K562 (cell line): ENCODE results near the gene PLA2G4A. TPM values are rescaled to one million over a fixed set of nuclear protein-coding genes. Genes with fewer than 3 reads are reported as not detected.

ENCODE experiments used
- ATAC-seq: fragments of 200-7000 bp; cut with Tn5 transposase; 3 replicates; pipeline ENCODE4 v1.9.1; 2020; ENCODE audit warnings: moderate library complexity
- BruUV-seq: library from RNA; stranded (reverse); fragments of 400-500 nt; replicated peaks from 2 replicates; lab custom pipeline; 2021; lab: Mats Ljungman, UMichigan
- CTCF ChIA-PET: fragments of 300-600 bp; formaldehyde crosslinking; extraction: SDS; loops from one replicate; lab custom pipeline; 2021; ENCODE audit warnings: low intra/inter-chr PET ratio; lab: Yijun Ruan, JAX
- POLR2A ChIA-PET: fragments of 300-600, 350-650 bp; sonication (Branson Sonifier 250); formaldehyde crosslinking; extraction: SDS; loops from one replicate; lab custom pipeline; 2021; ENCODE audit warnings: antibody characterized with exemption, inconsistent platforms; lab: Yijun Ruan, JAX
- DNase-seq, 4 experiments: peaks; one replicate each; pipeline versions ENCODE4 v3.0.0 to v3.0.0-alpha.2; 2011 to 2018; ENCODE audit warnings: low spot score in 3 of 4, mixed read lengths in 3 of 4; ENCODE audit errors: extremely low read depth in 1 of 4
- FAIRE-seq: peaks from 2 replicates; lab custom pipeline; 2011; peaks lifted over from hg19 to GRCh38; lab: Jason Lieb, UNC
- H2AFZ ChIP-seq: 2 replicates; pipeline ENCODE4 v1.6.0; 2011; ENCODE audit warnings: low read depth, low read length, control low read depth, inconsistent platforms
- H3K27ac ChIP-seq: fragments of 200-600 bp; 3 replicates; pipeline ENCODE4 v1.8.0; 2011; ENCODE audit warnings: low read depth, mild to moderate bottlenecking, control low read depth, inconsistent platforms, low read length, moderate library complexity, mixed read lengths; ENCODE audit errors: extremely low read depth
- H3K27me3 ChIP-seq, 2 experiments: fragments of 300-600 bp in 1 of 2; 2 replicates in 1 of 2; 3 replicates in 1 of 2; pipeline versions ENCODE4 v1.6.0 to v1.8.0; 2011; ENCODE audit warnings: inconsistent platforms in 2 of 2, low read length in 2 of 2, mild to moderate bottlenecking in 1 of 2, mixed read lengths in 1 of 2, moderate library complexity in 1 of 2; ENCODE audit not compliant: control insufficient read depth in 2 of 2, insufficient read depth in 2 of 2
- H3K36me3 ChIP-seq: fragments of 300-600 bp; 3 replicates; pipeline ENCODE4 v1.8.0; 2011; ENCODE audit warnings: mild to moderate bottlenecking, low read length, inconsistent platforms; ENCODE audit not compliant: control insufficient read depth, insufficient read depth
- H3K4me1 ChIP-seq, 2 experiments: fragments of 200-600 bp in 1 of 2; replicated peaks in 1 of 2; 2 replicates in 1 of 2; 3 replicates in 1 of 2; pipeline versions ENCODE4 v1.5.1 to v1.8.0; 2011; ENCODE audit warnings: inconsistent platforms in 2 of 2, low read length in 2 of 2, mild to moderate bottlenecking in 1 of 2, mixed read lengths in 1 of 2, moderate library complexity in 1 of 2; ENCODE audit not compliant: control insufficient read depth in 2 of 2, insufficient read depth in 2 of 2
- H3K4me2 ChIP-seq: 2 replicates; pipeline ENCODE4 v1.6.1; 2011; ENCODE audit warnings: low read length, control low read depth, inconsistent platforms, mixed read lengths; ENCODE audit not compliant: insufficient read depth
- H3K4me3 ChIP-seq: fragments of 200-600 bp; sonication (generic), shearing (Covaris generic); 2 replicates; pipeline ENCODE4 v1.5.1; 2016; ENCODE audit warnings: control low read depth, inconsistent platforms
- H3K79me2 ChIP-seq: fragments of 200-600 bp; 3 replicates; pipeline ENCODE4 v1.8.0; 2011; ENCODE audit warnings: low read length, inconsistent platforms; ENCODE audit not compliant: control insufficient read depth, insufficient read depth
- H3K9ac ChIP-seq, 2 experiments: 2 replicates each; pipeline versions ENCODE4 v1.6.0 to v1.6.1; 2011; ENCODE audit warnings: low read depth in 2 of 2, low read length in 2 of 2, control low read depth in 1 of 2, inconsistent platforms in 1 of 2, mild to moderate bottlenecking in 1 of 2, mixed read lengths in 1 of 2; ENCODE audit not compliant: insufficient read depth in 1 of 2
- H3K9me1 ChIP-seq: one replicate; pipeline ENCODE4 v1.6.0; 2011; ENCODE audit warnings: inconsistent platforms, mild to moderate bottlenecking, low read length, moderate library complexity; ENCODE audit not compliant: control insufficient read depth, insufficient read depth
- H3K9me3 ChIP-seq: replicated peaks from 2 replicates; pipeline ENCODE4 v1.5.1; 2011; ENCODE audit warnings: low read depth, low read length, inconsistent platforms; ENCODE audit not compliant: control insufficient read depth, insufficient read depth
- H4K20me1 ChIP-seq: replicated peaks from 2 replicates; pipeline ENCODE4 v1.6.1; 2011; ENCODE audit warnings: low read length, inconsistent platforms, mixed read lengths; ENCODE audit not compliant: control insufficient read depth, insufficient read depth
- BACH1 ChIP-seq: fragments of 200-800 bp; sonication (Bioruptor generic); IDR thresholded peaks from 2 replicates; pipeline ENCODE4 v1.6.1; 2016; ENCODE audit warnings: missing genetic modification characterization, missing compliant biosample characterization
- ELF4 ChIP-seq: fragments of 450-650 bp; formaldehyde crosslinking; IDR thresholded peaks from 2 replicates; pipeline ENCODE4 v1.4.0; 2022; ENCODE audit warnings: missing genetic modification characterization
- GTF3C2 ChIP-seq: IDR thresholded peaks from 3 replicates; pipeline ENCODE4 v1.6.1; 2011; ENCODE audit warnings: borderline replicate concordance, mild to moderate bottlenecking, moderate library complexity; ENCODE audit not compliant: insufficient read length; ENCODE audit errors: extremely low read depth
- HNRNPL ChIP-seq: fragments of 200-400 bp; formaldehyde crosslinking; IDR thresholded peaks from 2 replicates; pipeline ENCODE4 v1.6.1; 2017; ENCODE audit warnings: low read depth, mild to moderate bottlenecking, low read length
- SLC30A9 ChIP-seq: fragments of 250-450 bp; sonication (Bioruptor Pico); IDR thresholded peaks from 2 replicates; pipeline ENCODE4 v1.8.0; 2022; ENCODE audit warnings: mild to moderate bottlenecking, moderate library complexity
- SNRNP70 ChIP-seq: fragments of 200-400 bp; formaldehyde crosslinking; optimal IDR thresholded peaks from 2 replicates; pipeline ENCODE3; 2017; ENCODE audit warnings: low read depth, low read length
- SREBF1 ChIP-seq: fragments of 150-350 bp; IDR thresholded peaks from 2 replicates; pipeline ENCODE4 v1.6.1; 2014; ENCODE audit warnings: antibody characterized with exemption, low read depth, low read length, borderline replicate concordance
- TBL1XR1 ChIP-seq, 2 experiments: IDR thresholded peaks; 2 replicates each; pipeline ENCODE4 v1.6.1; 2012; ENCODE audit warnings: improper control_type of control experiment in 2 of 2, low read length in 2 of 2, mild to moderate bottlenecking in 1 of 2
- TFAP4 ChIP-seq: sonication (generic); formaldehyde crosslinking; IDR thresholded peaks from 2 replicates; pipeline ENCODE4 v1.8.0; 2022; ENCODE audit warnings: missing genetic modification reagents, mild to moderate bottlenecking, moderate library complexity, borderline replicate concordance
- ZC3H11A ChIP-seq: IDR thresholded peaks from 2 replicates; pipeline ENCODE4 v1.6.1; 2012; ENCODE audit warnings: low read depth, low read length, improper control_type of control experiment
- ZFP36 ChIP-seq: fragments of 150-350 bp; IDR thresholded peaks from 2 replicates; pipeline ENCODE4 v1.6.1; 2018; ENCODE audit warnings: low read length, low read depth; ENCODE audit not compliant: partially characterized antibody
- ZKSCAN3 ChIP-seq: fragments of 250-450 bp; sonication (Bioruptor Pico); IDR thresholded peaks from 2 replicates; pipeline ENCODE4 v1.4.0; 2020
- ZKSCAN8 ChIP-seq: fragments of 200-800 bp; sonication (Bioruptor generic); IDR thresholded peaks from 2 replicates; pipeline ENCODE4 v1.6.1; 2016; ENCODE audit warnings: missing genetic modification characterization, missing compliant biosample characterization
- ZNF146 ChIP-seq: IDR thresholded peaks from one replicate; pipeline ENCODE4 v1.6.1; 2018; ENCODE audit warnings: missing compliant biosample characterization; ENCODE audit not compliant: unreplicated experiment
- ZNF57 ChIP-seq: fragments of 450-650 bp; formaldehyde crosslinking; IDR thresholded peaks from 2 replicates; pipeline ENCODE4 v1.4.0; 2020; ENCODE audit warnings: mild to moderate bottlenecking, moderate library complexity
- ZNF668 ChIP-seq: fragments of 250-450 bp; sonication (Bioruptor Pico); IDR thresholded peaks from 2 replicates; pipeline ENCODE4 v1.8.0; 2022; ENCODE audit warnings: mild to moderate bottlenecking, inconsistent platforms
- in situ Hi-C: fragments of 300-500 bp; cut with MboI; formaldehyde crosslinking; loops from 4 replicates; pipeline ENCODE4 v1.15.0; 2018; ENCODE audit warnings: inconsistent platforms, mixed read lengths
- intact Hi-C: fragments of 100-400 bp; cut with micrococcal nuclease; formaldehyde crosslinking; loops from 2 replicates; pipeline ENCODE4 v1.14.2; 2022
- polyA plus RNA-seq, 8 experiments: library from polyadenylated mRNA; depleted of rRNA in 4 of 8; stranded (reverse) in 5 of 8; unstranded in 3 of 8; fragments of >200 nt; fragmentation: Nextera tagmentation in 2 of 8; fragmentation: Illumina TruSeq in 1 of 8; extraction: Ambion mirVana in 2 of 8; extraction: Trizol in 1 of 8; gene quantifications; 2 replicates each; pipeline versions ENCODE4 v1.2.1 to v1.2.3, GENCODE V29; 2011 to 2014; ENCODE audit warnings: inconsistent platforms in 1 of 8, missing spikeins in 1 of 8
- total RNA-seq, 7 experiments: library from RNA; depleted of rRNA in 6 of 7; stranded (reverse); fragments of >200 nt in 6 of 7; fragmentation: Illumina TruSeq in 2 of 7; extraction: Trizol in 2 of 7; gene quantifications; 2 replicates each; pipeline versions ENCODE4 v1.2.1 to v1.2.3, GENCODE V29; 2011 to 2021; ENCODE audit warnings: low replicate concordance in 1 of 7

The PLA2G4A gene
- total and polyA plus RNA-seq, 9 of the 15 experiments (the other 6 are each of a cell fraction or from before 2014, with no cell fraction given): 0.04 to 0.71 (median 0.22) TPM; not detected in 4

- Histone ChIP-seq H3K9me1 (no peaks in the 10 kb centered on the region), H3K9me3 (no peaks in the 10 kb centered on the region; the same call in 1 of the 2 replicates), H3K4me2 (no peak overlapping the region), H3K4me1 (no peaks in the 10 kb centered on the region), H3K36me3 (no peaks in the 10 kb centered on the region), H3K9ac (no peak overlapping the region), H3K27me3 (no peaks in the 10 kb centered on the region), H3K4me3 (no peak overlapping the region), H2AFZ (no peak overlapping the region)
- POLR2A ChIA-PET: no interaction called here
- ATAC-seq (no peak), FAIRE-seq (no peak)
- in situ Hi-C loops (no loop called here), intact Hi-C loops (no loop called here)
- CTCF ChIA-PET: no interaction called here
- no TSS peak for BruUV-seq
- TF ChIP-seq ZKSCAN3 (CRISPR knock-in tag) (no peak), ZFP36 (no peak), TBL1XR1 (IDR thresholded peaks at IDR 0.05; ENCODE audit: low read length in 2 of 2) (no peak), ZKSCAN8 (no peak), SNRNP70 (no peak), SLC30A9 (no peak), GTF3C2 (no peak), HNRNPL (no peak), ZNF146 (no peak), ELF4 (no peak), TFAP4 (CRISPR knock-in tag) (no peak), ZNF57 (CRISPR knock-in tag) (no peak), SREBF1 (no peak), ZC3H11A (no peak), ZNF668 (CRISPR knock-in tag) (no peak), BACH1 (tag) (no peak)
- TF ChIP-seq, all 486 proteins: peak for 0
- no peaks in the 10 kb centered on the region for H3K79me2 ChIP-seq
- H3K27ac ChIP-seq: no peak overlapping the region
- DNase-seq: no peak
- no peaks in the 10 kb centered on the region for H4K20me1 ChIP-seq
Observed at GRCh38 chr1:186858923-186859322, 30.2 kb downstream of the PLA2G4A start.
